Mesendoderm (in vitro differentiated cells): ENCODE results near the gene POLN.
A peak's percentile ranks its signal among the peaks of the same experiment; 100 is the strongest.

ENCODE experiments used
- DNase-seq: peaks from one replicate; pipeline ENCODE4 v3.0.0; 2013
- H2AK5ac ChIP-seq: 2 replicates; pipeline ENCODE4 v1.6.1; 2013; ENCODE audit warnings: low read length, inconsistent platforms
- H2BK120ac ChIP-seq: 2 replicates; pipeline ENCODE4 v1.6.1; 2013; ENCODE audit warnings: low read depth, mild to moderate bottlenecking, low read length, moderate library complexity, mixed read lengths
- H2BK15ac ChIP-seq: replicated peaks from 2 replicates; pipeline ENCODE4 v1.6.1; 2013; ENCODE audit warnings: low read depth, mild to moderate bottlenecking, moderate library complexity
- H2BK5ac ChIP-seq: 2 replicates; pipeline ENCODE4 v1.6.1; 2013; ENCODE audit warnings: low read length, inconsistent platforms
- H3K18ac ChIP-seq: 2 replicates; pipeline ENCODE4 v1.6.1; 2013; ENCODE audit warnings: mild to moderate bottlenecking, low read length, mixed read lengths
- H3K23ac ChIP-seq: one replicate; pipeline ENCODE4 v1.6.1; 2013; ENCODE audit warnings: low read length
- H3K27ac ChIP-seq: 2 replicates; pipeline ENCODE4 v1.5.1; 2013; ENCODE audit warnings: low read depth, mild to moderate bottlenecking, inconsistent platforms, low read length, moderate library complexity
- H3K27me3 ChIP-seq: 2 replicates; pipeline ENCODE4 v1.6.1; 2013; ENCODE audit warnings: low read length, control low read depth, mild to moderate bottlenecking, inconsistent platforms; ENCODE audit not compliant: insufficient read depth, poor library complexity
- H3K36me3 ChIP-seq: 2 replicates; pipeline ENCODE4 v1.6.1; 2013; ENCODE audit warnings: low read length, inconsistent platforms; ENCODE audit not compliant: control insufficient read depth, insufficient read depth
- H3K4ac ChIP-seq: one replicate; pipeline ENCODE4 v1.6.1; 2013; ENCODE audit warnings: low read depth, mild to moderate bottlenecking, low read length, moderate library complexity
- H3K4me1 ChIP-seq: 2 replicates; pipeline ENCODE4 v1.6.1; 2013; ENCODE audit warnings: low read depth, low read length, inconsistent platforms; ENCODE audit not compliant: control insufficient read depth
- H3K4me2 ChIP-seq: 2 replicates; pipeline ENCODE4 v1.6.1; 2013; ENCODE audit warnings: low read length
- H3K4me3 ChIP-seq: 2 replicates; pipeline ENCODE4 v1.5.1; 2013; ENCODE audit warnings: mild to moderate bottlenecking, low read length
- H3K56ac ChIP-seq: one replicate; pipeline ENCODE4 v1.6.1; 2013; ENCODE audit warnings: low read length
- H3K79me1 ChIP-seq: 2 replicates; pipeline ENCODE4 v1.6.1; 2013; ENCODE audit warnings: low read length, inconsistent platforms
- H3K79me2 ChIP-seq: 2 replicates; pipeline ENCODE4 v1.6.1; 2013; ENCODE audit warnings: mild to moderate bottlenecking, low read length; ENCODE audit not compliant: control insufficient read depth, insufficient read depth
- H3K9ac ChIP-seq: 2 replicates; pipeline ENCODE4 v1.6.1; 2013; ENCODE audit warnings: low read length, inconsistent platforms
- H4K5ac ChIP-seq: one replicate; pipeline ENCODE4 v1.6.1; 2013; ENCODE audit warnings: low read length
- H4K8ac ChIP-seq: one replicate; pipeline ENCODE4 v1.6.1; 2013; ENCODE audit warnings: low read depth, mild to moderate bottlenecking, control low read depth, low read length, moderate library complexity
- WGBS: extraction: QIAGEN DNeasy Blood & Tissue Kit; methylation state at CpG from one replicate; pipeline ENCODE4 v1.1.7; 2013; ENCODE audit warnings: low lambda C conversion rate, missing lambda C conversion rate; ENCODE audit not compliant: insufficient coverage; ENCODE audit errors: extremely low coverage; 5-methylcytosine and 5-hydroxymethylcytosine counted together

POLN gene

GRCh38 chr4:2049381-2049780 is 192.5 kb downstream of the POLN start:
- Histone ChIP-seq H2BK120ac (no peak overlapping the region), H3K23ac (no peak overlapping the region), H3K9ac (no peak overlapping the region), H3K27me3 (no peaks in the 10 kb centered on the region), H3K79me1 (no peaks in the 10 kb centered on the region), H3K4me1 (no peaks in the 10 kb centered on the region), H2AK5ac (no peak overlapping the region), H4K5ac (no peak overlapping the region), H3K36me3 (no peaks in the 10 kb centered on the region), H2BK15ac (no peak overlapping the region), H3K4me3 (no peak overlapping the region), H3K79me2 (no peaks in the 10 kb centered on the region), H3K18ac (no peak overlapping the region), H3K27ac (no peak overlapping the region), H2BK5ac (no peak overlapping the region), H3K56ac (no peak overlapping the region), H3K4ac (no peak overlapping the region), H3K4me2 (no peak overlapping the region), H4K8ac (no peak overlapping the region)
- no peak for DNase-seq
- no CpG with 5 or more reads among the region's 7 CpGs for WGBS

DNA sequence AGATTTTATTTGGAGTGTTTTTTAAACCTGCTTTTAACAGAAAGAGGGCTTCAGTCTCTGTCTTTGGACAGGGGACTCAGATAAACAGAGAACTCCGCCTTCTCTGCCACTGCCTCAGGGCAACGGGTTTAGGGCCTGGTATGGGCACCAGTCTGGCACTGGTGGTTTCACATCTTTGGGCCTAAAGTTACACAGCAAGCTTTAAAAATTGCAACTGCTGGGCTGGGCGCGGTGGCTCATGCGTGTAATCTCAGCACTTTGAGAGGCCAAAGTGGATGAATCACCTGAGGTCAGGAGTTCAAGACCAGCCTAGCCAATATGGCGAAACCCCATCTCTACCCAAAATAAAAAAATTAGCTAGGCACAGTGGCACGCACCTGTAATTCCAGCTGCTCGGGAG is 193.1 kb downstream of the POLN start:
- Histone ChIP-seq H3K23ac (no peak overlapping the region), H3K4me3 (no peak overlapping the region), H3K4ac (no peak overlapping the region), H3K79me2 (no peaks in the 10 kb centered on the region), H2BK5ac (no peak overlapping the region), H3K18ac (no peak overlapping the region), H3K56ac (no peak overlapping the region), H3K79me1 (no peaks in the 10 kb centered on the region), H3K4me1 (no peaks in the 10 kb centered on the region), H3K9ac (no peak overlapping the region), H2AK5ac (no peak overlapping the region), H2BK120ac (no peak overlapping the region), H4K5ac (no peak overlapping the region), H3K27ac (no peak overlapping the region), H3K36me3 (no peaks in the 10 kb centered on the region), H3K4me2 (no peak overlapping the region), H4K8ac (no peak overlapping the region), H3K27me3 (no peaks in the 10 kb centered on the region), H2BK15ac (no peak overlapping the region)
- WGBS = no CpG with 5 or more reads among the region's 8 CpGs
- no peak for DNase-seq

- Histone ChIP-seq H4K8ac (no peak overlapping the region), H3K9ac (no peak overlapping the region), H3K18ac (no peak overlapping the region), H2AK5ac (no peak overlapping the region), H2BK15ac (no peak overlapping the region), H4K5ac (no peak overlapping the region), H3K23ac (no peak overlapping the region), H3K36me3 (no peaks in the 10 kb centered on the region), H3K27ac (no peak overlapping the region), H3K4me3 (no peak overlapping the region), H3K4me1 (no peaks in the 10 kb centered on the region), H3K56ac (no peak overlapping the region), H3K4me2 (no peak overlapping the region), H3K4ac (no peak overlapping the region), H3K27me3 (no peaks in the 10 kb centered on the region), H2BK5ac (no peak overlapping the region), H2BK120ac (no peak overlapping the region), H3K79me1 (no peaks in the 10 kb centered on the region), H3K79me2 (no peaks in the 10 kb centered on the region)
- WGBS = no CpG with 5 or more reads among the region's 25 CpGs
- DNase-seq = no peak
These were observed 193.9 kb downstream of the POLN start for GRCh38 chr4:2047781-2048581.

DNA sequence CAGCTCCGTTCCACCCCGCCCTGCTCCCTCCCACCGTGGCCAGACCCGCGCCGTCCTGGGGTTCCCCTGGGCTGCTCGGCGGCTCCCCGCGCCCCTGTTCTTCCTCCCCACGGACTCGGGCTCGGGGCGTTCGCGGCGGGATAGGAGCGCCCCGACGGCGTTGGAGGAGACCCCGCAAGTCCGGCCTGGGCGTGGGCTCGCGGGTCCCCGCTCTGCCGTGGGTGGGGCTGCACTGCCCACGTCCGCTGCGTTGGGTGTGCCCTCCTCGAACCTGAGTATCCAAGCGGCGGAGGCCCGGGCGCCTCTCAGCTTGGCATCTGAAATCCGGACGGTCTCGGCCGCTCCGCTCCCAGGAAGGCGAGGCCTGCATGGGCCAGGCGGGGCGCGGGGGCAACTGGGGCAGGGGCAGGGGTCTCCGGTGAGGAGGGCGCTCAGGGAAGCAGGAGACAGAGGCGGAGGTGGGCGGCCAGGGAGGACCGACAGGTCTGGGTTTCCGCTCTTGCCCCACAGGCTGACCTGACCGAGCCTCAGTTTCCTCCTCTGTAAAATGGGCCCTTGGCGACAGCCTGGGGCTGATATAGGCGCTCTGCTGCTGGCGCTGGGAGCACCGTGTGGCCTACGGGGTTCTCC is 194.8 kb downstream of the POLN start:
- no peak for DNase-seq
- H3K4me1 ChIP-seq = no peaks in the 10 kb centered on the region
- no peaks in the 10 kb centered on the region for H3K79me1 ChIP-seq
- H2BK15ac ChIP-seq = no peak overlapping the region
- no peak overlapping the region for H3K23ac ChIP-seq
- H3K27me3 ChIP-seq = no peaks in the 10 kb centered on the region
- H4K5ac ChIP-seq = no peak overlapping the region
- peak overlapping the region; percentile 25 for H3K56ac ChIP-seq
- H3K36me3 ChIP-seq = no peaks in the 10 kb centered on the region
- H2AK5ac ChIP-seq = no peak overlapping the region
- H3K79me2 ChIP-seq = no peaks in the 10 kb centered on the region
- no CpG with 5 or more reads among the region's 57 CpGs for WGBS
- no peak overlapping the region for H3K9ac ChIP-seq
- no peak overlapping the region for H3K27ac ChIP-seq
- no peak overlapping the region for H2BK120ac ChIP-seq
- H3K18ac ChIP-seq = no peak overlapping the region
- no peak overlapping the region for H3K4me3 ChIP-seq
- H3K4ac ChIP-seq = no peak overlapping the region
- no peak overlapping the region for H4K8ac ChIP-seq
- no peak overlapping the region for H2BK5ac ChIP-seq
- H3K4me2 ChIP-seq = no peak overlapping the region

- no peak overlapping the region for H3K4ac ChIP-seq
- H3K4me1 ChIP-seq = no peaks in the 10 kb centered on the region
- H3K4me3 ChIP-seq = no peak overlapping the region
- no peak overlapping the region for H2AK5ac ChIP-seq
- H3K9ac ChIP-seq = no peak overlapping the region
- WGBS = no CpG with 5 or more reads among the region's 28 CpGs
- H4K5ac ChIP-seq = no peak overlapping the region
- DNase-seq = no peak
- no peak overlapping the region for H2BK15ac ChIP-seq
- H2BK5ac ChIP-seq = no peak overlapping the region
- no peak overlapping the region for H3K27ac ChIP-seq
- no peak overlapping the region for H3K56ac ChIP-seq
- no peak overlapping the region for H3K4me2 ChIP-seq
- H3K79me2 ChIP-seq = no peaks in the 10 kb centered on the region
- no peaks in the 10 kb centered on the region for H3K27me3 ChIP-seq
- no peak overlapping the region for H3K23ac ChIP-seq
- no peaks in the 10 kb centered on the region for H3K79me1 ChIP-seq
- H2BK120ac ChIP-seq = no peak overlapping the region
- no peaks in the 10 kb centered on the region for H3K36me3 ChIP-seq
- no peak overlapping the region for H3K18ac ChIP-seq
- no peak overlapping the region for H4K8ac ChIP-seq
These were observed 195.6 kb downstream of the POLN start for GRCh38 chr4:2046031-2046961.
